Measurements from ENCODE around the gene CCDC57. TPM values are rescaled to one million over a fixed set of nuclear protein-coding genes. Genes with fewer than 3 reads are reported as not detected.
A peak's percentile ranks its signal among the peaks of the same experiment; 100 is the strongest.

Gene CCDC57
- total and polyA plus RNA-seq, 9 of the 15 experiments (the other 6 are each of a cell fraction or from before 2014, with no cell fraction given): 0.83 to 36.2 (median 13.6) TPM

- TF ChIP-seq U2AF1 (optimal IDR thresholded peaks at IDR 0.05; ENCODE audit: low read depth, low read length) (peak; percentile 57), ZC3H4 (CRISPR knock-in tag; IDR thresholded peaks at IDR 0.05; ENCODE audit: borderline replicate concordance) (no peak), ZNF197 (CRISPR knock-in tag; IDR thresholded peaks at IDR 0.05; ENCODE audit: low read depth) (no peak), GTF2F1 (IDR thresholded peaks at IDR 0.05; ENCODE audit: low read depth, low read length) (no peak), TBP (optimal IDR thresholded peaks at IDR 0.05; ENCODE audit: low read depth, low read length) (peak; percentile 86), HNRNPL (IDR thresholded peaks at IDR 0.05; ENCODE audit: low read depth, low read length) (peak; percentile 80; the same call in 1 of the 2 replicates), POLR2H (tag; IDR thresholded peaks at IDR 0.05; ENCODE audit: low read depth) (no peak), KLF13 (tag; IDR thresholded peaks at IDR 0.05; ENCODE audit: borderline replicate concordance, low read depth) (0 out of 2 replicates have a peak, but pooled peaks have one; percentile 34), ZKSCAN1 (IDR thresholded peaks at IDR 0.05; ENCODE audit: low read depth, low read length) (peak; percentile 66; the same call in 1 of the 2 replicates), HMGN3 (IDR thresholded peaks at IDR 0.05; ENCODE audit: borderline replicate concordance, extremely low read depth, insufficient read length, low read depth, low read length) (peak; percentile 94), SREBF1 (IDR thresholded peaks at IDR 0.05; ENCODE audit: borderline replicate concordance, low read depth, low read length) (peak; percentile 83; the same call in 1 of the 2 replicates), MCM7 (IDR thresholded peaks at IDR 0.05) (no peak), ZFPM2 (CRISPR knock-in tag; IDR thresholded peaks at IDR 0.05) (0 out of 2 replicates have a peak, but pooled peaks have one; percentile 38), TAF7 (tag; IDR thresholded peaks at IDR 0.05) (no peak), DMBX1 (CRISPR knock-in tag; IDR thresholded peaks at IDR 0.05; ENCODE audit: borderline replicate concordance) (peak; percentile 86; the same call in 1 of the 2 replicates), SMAD3 (CRISPR knock-in tag; conservative IDR thresholded peaks at IDR 0.05) (0 out of 2 replicates have a peak, but pooled peaks have one; percentile 65), SNAPC5 (CRISPR knock-in tag; IDR thresholded peaks at IDR 0.05) (no peak), ZNF707 (CRISPR knock-in tag; conservative IDR thresholded peaks at IDR 0.05) (peak; percentile 30; the same call in 1 of the 2 replicates), BHLHE40 (IDR thresholded peaks at IDR 0.05; ENCODE audit: low read length) (0 out of 2 replicates have a peak, but pooled peaks have one; percentile 20), ELK1 (CRISPR knock-in tag; IDR thresholded peaks at IDR 0.05) (no peak), DNMT1 (IDR thresholded peaks at IDR 0.05) (no peak), BRCA1 (IDR thresholded peaks at IDR 0.05) (no peak), BRCA1 (CRISPR knock-in tag; IDR thresholded peaks at IDR 0.05) (no peak), RBM25 (IDR thresholded peaks at IDR 0.05; ENCODE audit: low read depth, low read length, severe bottlenecking) (no peak), FOXP4 (CRISPR knock-in tag; IDR thresholded peaks at IDR 0.05; ENCODE audit: borderline replicate concordance) (no peak), SMAD2 (IDR thresholded peaks at IDR 0.05; ENCODE audit: low read depth, low read length) (no peak)
Observed at GRCh38 chr17:82065638-82066303, 146.9 kb downstream of the CCDC57 start, which contains the start of gene DUS1L (continued).
